Measurements from ENCODE around the gene ADGRB2.

The ADGRB2 gene

DNA sequence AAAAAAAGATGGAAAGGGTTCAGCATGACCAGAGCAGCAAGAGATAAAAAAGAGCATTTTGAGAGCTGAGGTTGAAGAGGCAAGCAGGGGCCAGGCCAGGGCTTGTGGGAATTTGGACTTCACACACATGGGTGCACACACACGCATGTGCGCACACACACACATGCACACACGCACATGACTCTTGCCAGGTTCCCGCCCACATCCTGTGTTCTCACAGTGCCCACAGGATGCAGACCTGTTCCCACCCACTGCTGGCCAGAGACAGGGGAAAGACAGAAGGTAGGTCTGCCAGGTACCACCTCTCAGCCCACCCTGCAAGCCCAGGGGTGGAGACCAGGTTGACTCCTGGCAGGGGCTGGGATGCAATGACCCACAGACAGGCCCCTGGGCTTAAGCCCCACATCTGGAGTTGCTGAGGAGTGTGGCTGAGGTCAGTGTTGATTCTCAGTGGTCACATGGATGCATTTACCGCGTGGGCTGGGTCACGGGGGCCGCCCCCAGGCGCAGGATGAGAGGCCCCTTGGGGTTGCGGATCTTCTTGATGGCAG, 64.7 kb downstream of the ADGRB2 start:
- FAIRE-seq, result no peak

DNA sequence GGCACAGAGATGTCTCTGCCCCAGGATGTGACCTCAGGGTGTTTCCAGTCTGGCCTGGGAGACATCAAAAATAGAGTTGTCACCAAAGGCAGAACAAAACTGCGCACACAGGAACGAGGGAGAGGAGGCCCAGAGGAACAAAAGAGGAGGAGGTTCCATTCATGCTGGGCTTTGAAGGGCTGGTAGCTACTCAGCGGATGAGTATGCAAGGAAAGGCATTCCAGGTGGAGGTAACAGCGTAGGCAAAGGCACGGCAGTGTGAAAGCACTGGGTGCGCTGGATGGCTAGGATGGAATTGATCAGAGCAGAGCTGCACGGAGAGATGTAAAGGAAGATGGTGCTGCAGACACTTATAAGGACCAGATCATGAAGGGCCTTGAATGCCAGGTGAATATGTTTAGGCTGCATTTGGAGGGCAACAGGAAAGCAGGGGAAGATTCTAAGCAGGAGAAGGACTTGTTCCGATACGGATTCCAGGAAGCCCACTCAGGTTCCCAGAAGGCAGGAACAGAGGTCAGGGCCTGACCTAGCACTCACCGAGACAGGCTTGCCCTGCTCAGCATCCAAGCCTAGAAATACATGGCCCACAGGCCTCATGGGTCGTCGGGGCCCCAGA, 66.7 kb downstream of the ADGRB2 start:
- no peak for FAIRE-seq

DNA sequence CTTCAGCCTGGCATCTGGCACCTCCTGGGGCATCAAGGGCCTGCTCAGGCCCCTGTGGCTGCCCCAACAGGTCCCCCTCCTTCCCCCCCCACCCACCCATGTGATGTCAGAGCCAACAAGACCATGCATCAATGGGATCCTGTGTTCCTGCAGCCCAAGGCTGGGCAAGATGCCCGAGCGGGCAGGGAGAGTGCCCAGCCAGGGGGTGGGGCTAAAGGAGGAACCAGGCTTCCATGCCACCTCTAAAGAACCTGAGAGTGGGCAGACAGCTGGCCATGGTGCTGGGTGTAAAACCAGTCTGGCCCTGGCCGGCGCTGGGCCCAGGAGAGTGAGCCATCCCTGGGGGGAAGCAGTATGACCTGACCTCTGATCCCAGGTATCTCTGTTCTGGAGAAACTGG, 67.9 kb downstream of the ADGRB2 start:
- FAIRE-seq, result no peak

DNA sequence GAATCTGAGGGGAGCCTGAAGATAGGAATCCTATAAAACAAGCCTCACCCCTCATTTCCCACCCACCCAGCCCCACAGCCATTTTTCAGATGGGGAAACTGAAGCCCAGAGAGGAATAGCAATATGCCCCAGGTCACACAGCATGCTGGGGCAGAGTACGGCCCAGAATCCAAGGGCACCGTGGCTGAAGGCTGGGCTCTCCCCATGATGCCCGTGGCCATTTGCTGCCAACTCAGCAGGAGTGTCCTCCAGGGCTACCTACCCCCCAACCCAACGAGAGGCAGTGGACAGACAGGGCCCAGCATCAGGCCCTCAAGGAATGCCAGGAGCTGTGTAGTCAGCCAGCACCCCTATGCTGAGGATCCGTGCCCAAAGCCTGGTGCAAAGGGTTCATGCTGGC, 68.8 kb downstream of the ADGRB2 start:
- FAIRE-seq, result no peak

DNA sequence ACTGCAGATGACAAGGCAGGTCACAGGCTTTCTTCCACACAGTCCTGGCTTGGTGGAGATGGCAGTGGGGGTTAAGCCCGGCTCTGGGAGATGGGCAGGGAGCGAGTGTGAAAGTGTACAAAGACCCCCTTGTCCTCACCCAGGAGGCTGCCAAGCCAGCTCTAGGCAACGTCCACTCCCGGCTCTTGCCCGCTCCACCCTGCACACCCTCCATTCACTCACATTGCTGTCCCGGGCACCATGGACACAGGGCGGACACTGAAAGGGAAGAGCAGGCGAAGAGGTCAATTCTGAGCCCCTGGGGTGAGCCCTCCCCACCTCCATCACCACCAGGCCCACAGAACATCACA, 69.2 kb downstream of the ADGRB2 start:
- no peak for FAIRE-seq

DNA sequence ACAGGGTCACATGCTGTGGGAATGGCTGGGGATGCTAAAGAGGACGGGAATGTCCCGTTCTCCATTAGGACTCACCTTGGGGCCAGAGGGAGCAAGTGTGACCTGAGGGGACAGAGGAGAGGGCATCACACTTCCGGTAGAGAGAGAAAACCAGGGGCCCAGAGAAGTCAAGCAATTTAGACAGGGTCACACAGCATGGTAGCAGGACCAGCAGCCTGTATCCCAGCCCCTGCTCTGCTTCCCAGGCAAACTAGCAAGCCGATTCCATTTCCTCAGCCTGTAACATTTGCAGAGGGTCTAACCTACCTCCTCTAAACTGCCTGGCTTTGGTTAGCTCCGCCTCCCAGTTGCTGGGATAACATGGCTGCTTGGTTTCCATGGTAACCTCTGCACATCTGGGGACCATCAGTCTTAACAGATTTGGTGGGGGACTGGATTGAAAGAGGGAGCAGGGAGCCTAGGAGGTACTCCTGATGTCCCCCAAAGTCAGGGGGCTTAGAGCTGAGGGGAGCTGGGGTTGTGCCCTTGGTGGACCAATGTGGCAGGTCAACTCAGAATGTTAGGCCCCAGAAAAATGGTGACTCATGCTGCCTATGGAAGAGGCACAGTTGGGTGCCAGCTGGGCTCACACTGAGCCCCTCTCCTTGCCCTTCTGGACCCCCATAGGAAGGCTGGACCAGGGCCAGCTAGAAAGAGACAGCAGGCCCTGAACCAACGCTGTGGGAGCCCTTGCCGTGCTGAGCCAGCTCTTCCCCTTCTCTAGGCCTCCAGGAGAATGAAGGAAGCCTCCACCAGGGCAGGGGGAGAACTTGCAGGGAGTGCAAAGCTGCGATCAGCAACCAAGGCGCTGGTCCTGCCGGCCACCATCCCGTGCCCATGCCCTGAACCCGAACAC, 69.8 kb downstream of the ADGRB2 start:
- no peak for FAIRE-seq

DNA sequence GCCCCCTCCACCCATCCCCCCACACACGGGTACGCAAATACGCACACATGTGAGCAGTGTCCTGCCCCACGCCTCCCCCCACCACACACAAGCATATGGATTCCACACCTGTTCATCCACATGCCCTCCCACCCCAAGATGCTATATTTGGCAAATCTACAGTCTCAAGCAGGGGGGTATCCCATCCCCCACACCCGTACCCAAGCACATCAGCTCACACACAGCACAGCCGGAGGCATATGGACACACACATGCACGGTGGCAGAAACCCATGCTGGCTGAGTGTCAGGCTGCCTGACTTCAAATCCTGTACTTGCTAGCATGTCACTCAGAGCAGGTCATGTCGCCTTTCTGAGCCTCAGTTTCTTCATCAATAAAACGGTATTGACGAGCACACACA, 70.9 kb downstream of the ADGRB2 start:
- no peak for FAIRE-seq

DNA sequence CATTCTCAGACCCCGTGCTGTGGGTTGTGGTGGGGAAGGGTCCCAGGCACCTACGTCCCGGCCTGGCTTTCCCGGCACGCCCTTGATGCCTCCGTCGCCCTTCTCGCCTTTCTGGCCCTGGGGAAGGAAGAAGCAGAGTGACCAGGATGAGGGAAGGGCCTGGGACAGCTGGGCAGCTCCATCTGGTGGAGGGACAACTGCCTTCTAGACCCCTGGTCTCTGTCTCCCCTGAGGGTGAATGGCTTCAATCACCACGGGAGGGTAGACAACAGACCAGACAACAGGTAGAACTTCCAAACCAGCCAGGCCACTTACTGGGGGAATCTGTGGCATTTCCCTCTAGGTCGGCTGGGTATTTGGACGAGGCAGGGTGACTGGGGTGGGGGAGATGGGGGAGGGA, 72.2 kb downstream of the ADGRB2 start:
- FAIRE-seq, result no peak

DNA sequence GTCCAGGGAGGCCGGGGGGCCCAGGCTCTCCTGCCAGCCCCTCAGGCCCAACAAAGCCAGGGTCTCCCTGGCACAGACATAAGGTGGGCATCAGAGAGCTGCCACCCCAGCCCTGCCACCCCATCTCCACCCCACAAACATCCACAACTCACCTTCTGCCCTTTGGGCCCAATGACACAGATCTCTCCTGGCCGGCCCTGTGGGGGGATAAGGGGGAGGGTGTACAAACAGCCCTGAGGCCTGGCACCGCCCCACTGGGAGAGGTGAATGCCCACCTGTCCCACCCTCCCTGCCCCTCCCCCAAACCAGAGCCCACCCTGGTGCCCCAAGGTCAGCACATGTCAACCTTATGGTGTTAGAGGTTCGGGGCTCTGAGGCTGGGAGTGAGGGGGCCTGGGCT, 72.7 kb downstream of the ADGRB2 start:
- no peak for FAIRE-seq

DNA sequence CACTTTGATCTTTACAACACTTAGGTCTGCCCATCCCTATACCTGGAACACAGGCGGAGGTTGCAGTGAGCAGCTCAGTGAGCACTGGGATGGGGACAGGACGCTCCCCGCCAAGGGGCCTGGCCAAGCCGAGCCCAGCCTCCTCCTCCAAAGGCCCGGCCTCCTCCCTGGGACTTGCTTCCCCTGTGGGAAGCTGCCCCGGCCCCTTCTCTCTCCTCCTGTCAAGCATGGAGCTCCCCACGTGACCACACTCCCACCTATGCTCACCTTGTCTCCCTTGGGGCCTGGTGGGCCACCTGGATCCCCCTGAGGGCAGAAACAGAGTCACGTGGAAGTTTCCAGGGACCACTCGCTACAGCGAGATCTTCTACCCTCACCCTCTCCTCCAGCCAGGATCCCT, 73.2 kb downstream of the ADGRB2 start:
- no peak for FAIRE-seq

DNA sequence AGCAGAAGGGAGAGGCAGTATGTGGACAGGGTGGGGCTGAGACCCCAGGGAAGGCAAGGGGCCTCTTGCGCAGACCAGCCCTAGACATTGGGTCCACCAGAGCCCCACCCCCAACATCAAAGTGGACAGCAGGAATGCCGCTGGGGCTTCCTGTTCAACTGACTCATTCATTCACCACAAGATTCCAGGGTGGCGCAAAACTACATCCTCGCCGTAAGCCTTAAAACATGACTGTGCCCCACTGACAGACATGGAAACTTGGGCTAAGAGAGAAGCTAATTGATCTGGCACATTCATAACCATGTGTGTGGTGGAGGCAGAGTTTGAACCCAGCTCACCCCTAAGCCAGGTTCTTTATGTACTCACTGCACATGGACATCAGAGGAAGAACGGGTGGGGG, 74.3 kb downstream of the ADGRB2 start:
- FAIRE-seq, result no peak

DNA sequence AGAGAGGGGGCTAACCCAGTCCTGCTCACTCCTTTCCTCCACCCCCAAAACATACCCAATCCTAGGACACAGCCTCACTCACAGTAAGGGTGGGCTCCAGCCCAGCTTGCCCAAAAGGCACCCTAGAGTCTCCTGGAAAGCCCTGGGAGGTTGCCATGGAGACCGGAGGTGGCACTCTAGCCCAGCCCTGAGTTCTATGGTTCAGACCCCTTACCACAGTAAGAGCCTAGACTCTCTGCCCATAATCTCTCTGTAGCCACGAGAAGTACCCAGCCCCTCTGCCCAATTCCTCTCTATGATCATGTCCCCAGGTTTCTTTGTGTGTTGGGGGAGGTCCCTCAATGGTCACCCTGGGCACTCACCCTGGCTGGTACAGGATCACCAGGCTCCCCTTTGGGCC, 74.8 kb downstream of the ADGRB2 start:
- no peak for FAIRE-seq

DNA sequence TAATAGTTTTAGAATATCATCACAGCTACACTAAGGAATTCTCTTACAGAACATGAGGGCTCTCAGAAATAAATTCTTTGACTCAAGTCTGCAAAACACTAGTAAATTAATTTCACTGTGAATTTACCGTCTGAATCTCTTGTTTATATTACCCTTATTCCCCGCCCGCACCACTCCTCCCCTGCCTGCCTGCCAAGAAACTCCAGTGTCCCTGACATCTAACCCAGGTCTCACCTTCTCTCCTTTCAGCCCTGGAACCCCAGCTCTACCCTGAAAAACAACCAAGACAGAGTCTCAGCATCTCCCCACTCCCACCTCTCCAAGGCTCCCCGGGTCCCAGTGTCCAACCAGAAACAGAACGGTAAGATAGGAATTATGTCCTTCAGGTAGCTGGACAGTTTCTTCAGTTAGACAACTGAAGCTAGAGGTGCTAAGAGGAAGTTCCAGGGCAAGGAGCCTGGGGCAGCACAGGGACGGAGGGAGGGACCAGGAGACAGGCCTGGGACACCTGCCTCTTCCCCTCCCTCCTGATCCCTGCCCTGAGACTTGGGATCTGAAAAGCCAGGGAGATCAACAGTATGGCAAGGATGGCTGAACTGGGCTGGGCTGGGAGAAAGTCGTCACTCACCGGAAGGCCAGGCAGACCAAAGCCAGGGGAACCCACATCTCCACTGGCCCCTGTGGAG, 75.8 kb downstream of the ADGRB2 start:
- FAIRE-seq, result no peak

DNA sequence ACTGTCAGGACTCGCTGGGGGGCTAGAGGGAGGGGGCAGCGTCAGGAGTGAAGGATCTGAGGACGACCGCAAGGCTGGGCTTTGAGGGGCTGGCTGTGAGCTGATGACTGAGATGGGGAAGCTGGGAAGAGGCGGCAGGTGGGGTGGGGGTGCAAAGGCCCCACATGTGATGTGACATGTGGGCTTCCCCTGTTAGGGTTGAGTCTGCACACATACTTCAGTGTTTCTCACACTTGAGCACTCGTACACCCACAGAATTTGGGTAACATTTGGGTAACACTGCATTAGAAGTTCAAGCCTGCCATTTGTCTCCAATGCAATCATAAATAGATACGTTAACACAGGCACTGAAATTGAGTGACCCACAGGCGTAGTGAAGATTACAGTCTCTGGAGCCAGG, 76.5 kb downstream of the ADGRB2 start:
- FAIRE-seq, result no peak

DNA sequence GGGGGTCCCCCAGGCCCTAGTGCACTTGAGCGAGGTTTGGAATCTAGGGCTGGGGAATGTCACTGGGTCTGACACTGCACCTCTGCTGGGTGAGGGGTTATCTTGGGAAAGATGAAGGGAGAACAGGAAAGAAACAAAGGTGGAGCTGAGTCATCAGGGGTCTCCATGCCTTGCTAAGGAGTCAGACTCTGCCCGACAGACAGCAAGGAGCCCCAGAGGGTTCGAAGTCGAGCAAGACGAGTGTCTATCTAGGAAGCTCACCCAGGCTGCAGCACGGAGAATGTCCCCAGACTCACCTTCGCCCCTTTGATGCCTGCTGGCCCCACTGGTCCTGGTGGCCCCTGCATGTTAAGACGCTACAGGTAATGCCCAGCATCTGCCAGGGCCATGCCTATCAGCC, 78.3 kb downstream of the ADGRB2 start:
- no peak for FAIRE-seq

DNA sequence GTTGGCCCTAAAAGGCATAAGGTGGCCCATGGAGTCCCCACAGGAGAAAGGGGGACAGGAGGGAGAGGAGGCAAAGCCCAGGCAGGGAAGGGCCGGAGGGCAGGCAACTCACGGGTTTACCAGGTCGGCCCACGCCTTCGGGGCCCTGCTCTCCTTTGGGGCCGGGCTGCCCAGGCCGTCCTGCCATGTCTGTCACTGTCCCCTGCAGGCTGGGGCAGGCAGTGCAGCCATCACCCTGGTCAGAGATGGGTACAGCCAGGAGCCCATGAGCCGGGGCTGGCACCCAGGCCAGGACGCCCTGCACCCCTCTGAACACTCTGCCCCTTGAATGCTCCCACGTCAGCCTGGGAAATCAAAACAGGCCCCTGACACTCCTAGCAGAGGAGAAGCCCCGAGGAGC, 80.1 kb downstream of the ADGRB2 start:
- FAIRE-seq, result no peak

DNA sequence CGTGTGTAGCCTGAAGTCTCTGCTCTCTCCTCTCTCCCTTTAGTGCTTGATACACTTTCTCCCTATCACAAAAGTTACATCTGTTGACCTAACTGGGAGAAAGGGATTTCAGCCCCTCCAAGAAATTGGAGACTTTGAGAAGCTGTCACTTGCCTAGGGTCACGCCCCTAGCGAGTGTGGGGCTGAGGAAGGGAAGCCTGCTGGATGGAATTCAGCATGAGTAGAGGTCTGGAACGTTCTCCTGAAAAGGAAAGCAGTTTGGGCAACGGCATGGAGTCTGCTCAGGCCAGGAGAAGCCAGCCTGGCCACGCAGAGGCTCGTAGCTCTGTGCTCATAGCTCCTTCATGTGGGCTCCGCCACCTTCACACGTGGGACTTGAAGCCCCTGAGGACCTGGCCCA, 82.7 kb downstream of the ADGRB2 start:
- no peak for FAIRE-seq

DNA sequence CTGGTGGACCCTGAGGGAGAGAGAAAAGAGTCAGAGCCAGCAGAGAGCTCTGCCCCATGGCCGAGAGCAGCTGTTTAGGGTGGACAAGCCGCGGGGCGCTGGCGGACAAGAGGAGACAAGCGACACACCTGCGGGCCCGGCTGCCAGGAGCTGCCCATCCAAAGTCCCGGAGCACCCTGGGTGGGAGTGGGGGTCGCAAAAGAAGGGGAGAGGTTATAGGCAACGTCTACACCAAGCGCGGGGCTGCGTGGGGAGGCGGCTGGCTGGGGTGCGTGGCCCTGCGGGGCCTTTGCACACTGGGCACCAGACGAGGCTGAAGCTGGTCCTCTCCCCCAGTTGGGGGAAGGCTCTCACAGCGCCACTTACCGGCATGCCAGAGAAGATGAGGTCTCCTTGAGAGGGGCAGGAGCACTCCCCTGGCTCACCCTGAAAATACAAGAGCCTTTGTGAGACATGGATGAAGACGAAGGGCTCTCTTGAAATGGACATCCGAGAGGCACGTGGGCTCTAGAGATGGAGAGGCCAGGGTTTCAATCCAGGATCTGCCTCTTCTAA, 84.4 kb downstream of the ADGRB2 start:
- FAIRE-seq, result no peak

DNA sequence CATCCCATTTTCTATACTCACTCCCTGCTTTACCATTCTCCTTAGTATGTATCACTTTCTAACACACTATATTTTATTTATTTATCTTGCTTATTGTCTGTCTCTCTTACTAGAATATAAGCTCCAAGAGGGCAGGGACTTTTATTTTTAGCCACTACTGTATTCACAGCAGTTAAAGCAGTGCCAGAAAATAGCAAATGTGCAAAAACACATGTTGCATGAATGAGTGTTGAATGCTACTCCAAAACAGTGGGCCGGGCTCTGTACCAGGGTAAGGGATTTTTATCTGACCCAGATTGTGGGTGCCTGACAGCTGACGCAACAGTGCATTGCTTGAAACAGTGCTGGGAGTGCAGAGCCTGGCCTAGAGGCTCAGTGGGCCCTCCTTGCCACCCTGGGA, 85.0 kb downstream of the ADGRB2 start:
- no peak for FAIRE-seq

DNA sequence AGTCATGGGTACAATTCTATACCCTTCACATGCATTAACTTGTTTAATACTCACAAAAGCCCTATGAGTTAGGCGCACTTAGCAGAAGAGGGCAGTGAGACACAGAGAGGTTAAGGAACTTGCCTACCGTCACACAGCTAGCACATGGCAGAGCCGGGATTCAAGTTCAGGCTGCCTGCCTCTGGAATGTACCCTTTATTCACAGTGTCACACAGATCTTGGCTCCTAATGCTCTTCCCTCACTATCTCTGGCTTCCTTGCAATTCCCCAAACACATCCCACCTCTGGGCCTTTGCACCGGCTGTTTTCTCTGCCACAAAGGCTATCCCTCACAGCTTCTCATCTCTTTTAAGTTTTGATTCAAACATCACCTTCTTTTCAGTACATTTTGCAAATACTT, 85.5 kb downstream of the ADGRB2 start:
- no peak for FAIRE-seq

DNA sequence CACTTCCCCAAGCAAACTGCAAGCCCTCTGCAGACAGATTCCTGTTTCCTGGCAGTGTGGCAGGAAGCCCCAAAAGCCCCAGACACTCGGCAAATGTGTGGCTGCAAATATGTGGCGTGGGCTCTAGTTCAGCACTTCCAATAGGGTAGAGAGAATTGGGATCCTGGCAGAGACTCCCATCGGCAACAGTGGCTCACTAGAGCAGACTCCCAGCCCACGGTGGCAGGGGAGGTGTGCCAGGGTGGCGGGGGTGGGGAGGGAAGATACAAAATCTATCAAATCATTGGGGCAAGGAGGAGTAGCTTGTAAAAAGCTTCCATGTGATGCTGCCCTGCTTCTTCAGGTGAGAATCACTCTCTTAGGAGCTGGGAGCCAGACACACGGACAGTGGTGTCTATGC, 86.2 kb downstream of the ADGRB2 start:
- no peak for FAIRE-seq

DNA sequence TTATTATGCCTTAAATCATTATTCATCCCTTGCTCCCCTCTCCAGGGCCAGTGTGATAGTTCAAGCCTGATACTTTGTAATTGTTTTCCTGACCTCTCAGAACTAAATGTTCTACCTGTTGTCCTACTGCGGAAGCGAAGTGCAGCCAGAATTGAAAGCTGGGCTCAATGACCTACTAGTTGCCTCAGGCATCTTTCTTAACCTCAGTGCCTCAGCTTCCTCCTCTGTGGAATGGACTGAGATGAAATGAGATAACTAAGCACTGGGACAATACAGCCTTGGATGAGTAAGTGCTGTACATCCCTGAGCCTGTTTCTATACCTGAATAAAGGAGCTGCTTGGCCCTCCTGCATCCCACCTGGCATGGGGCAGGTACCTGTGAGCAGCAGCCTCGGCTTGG, 86.7 kb downstream of the ADGRB2 start:
- no peak for FAIRE-seq

Data from TTC549 (cell line).